Adrenal gland (tissue), 12 donors: ENCODE data around the gene MAPK7. TPM values are rescaled to one million over a fixed set of nuclear protein-coding genes. Genes with fewer than 3 reads are reported as not detected.

ENCODE experiments used
- DNase-seq, 7 donors: peaks; one replicate each; pipeline ENCODE4 v3.0.0-alpha.2; 2019 to 2020
- H3K27ac ChIP-seq, 5 donors: fragments of 200-600 bp; sonication (generic) in 4 of 5; 1 replicate in 3 of 5; 2 replicates in 2 of 5; pipeline versions ENCODE4 v1.5.1 to v1.8.0; 2016 to 2020; ENCODE audit warnings: mild to moderate bottlenecking in 1 of 5
- H3K27me3 ChIP-seq: fragments of 200-600 bp; 2 replicates; pipeline ENCODE4 v1.8.0; 2021
- H3K36me3 ChIP-seq, 2 donors: fragments of 200-600 bp; replicated peaks in 1 of 2; 1 replicate in 1 of 2; 2 replicates in 1 of 2; pipeline versions ENCODE4 v1.5.1 to v1.8.0; 2018 to 2022
- H3K4me1 ChIP-seq, 2 donors: fragments of 200-600 bp; replicated peaks in 1 of 2; 1 replicate in 1 of 2; 2 replicates in 1 of 2; pipeline versions ENCODE4 v1.5.1 to v1.8.0; 2018 to 2021
- H3K4me3 ChIP-seq, 4 donors: fragments of 200-600 bp; sonication (generic) in 3 of 4; one replicate each; pipeline ENCODE4 v1.5.1; 2016 to 2018
- H3K9me3 ChIP-seq, 3 donors: fragments of 200-600 bp; sonication (generic) in 1 of 3; replicated peaks in 1 of 3; 1 replicate in 2 of 3; 2 replicates in 1 of 3; pipeline versions ENCODE4 v1.5.1 to v1.8.0; 2016 to 2021
- POLR2A ChIP-seq, 2 donors: fragments of 450-650 bp; IDR thresholded peaks; one replicate each; pipeline ENCODE4 v1.6.1; 2017; ENCODE audit warnings: antibody characterized with exemption in 2 of 2, mild to moderate bottlenecking in 2 of 2, moderate library complexity in 1 of 2
- WGBS, 4 donors: extraction: QIAGEN DNeasy Blood & Tissue Kit in 2 of 4; methylation state at CpG; one replicate each; pipeline versions ENCODE4 v1.1.5 to v1.1.7; 2013 to 2017; 5-methylcytosine and 5-hydroxymethylcytosine counted together
- intact Hi-C, 2 donors: fragments of 100-400 bp; cut with DNase I; formaldehyde crosslinking; loops; one replicate each; pipeline versions ENCODE4 v1.14.1 to v1.15.0; 2022 to 2023
- polyA plus RNA-seq, 3 donors: library from polyadenylated mRNA; stranded (reverse); fragments of 200-250 nt in 2 of 3; fragments of 350-450 nt in 1 of 3; fragmentation: Illumina TruSeq in 1 of 3; extraction: RNeasy Lipid Tissue Mini Kit (QIAGEN cat#74804) in 1 of 3; gene quantifications; one replicate each; pipeline ENCODE4 v1.2.3, GENCODE V29; 2013 to 2014
- total RNA-seq, 9 donors: library from RNA; depleted of rRNA in 4 of 9; stranded (reverse); fragments of >200 nt in 4 of 9; fragments of 120-200 nt in 1 of 9; fragmentation: NEBNext Ultra II Directional in 1 of 9; extraction: Animal tissue kit (Norgen Biotek cat#: 25700) in 1 of 9; gene quantifications; one replicate each; pipeline versions ENCODE4 v1.1.0 to v1.2.4, GENCODE V29; 2013 to 2023
- TF ChIP-seq, protein P1 (sequence below), 6 experiments: fragments of 450-650 bp in 4 of 6; fragments of 200-600 bp in 2 of 6; sonication (generic) in 1 of 6; IDR thresholded peaks; 1 replicate in 5 of 6; 2 replicates in 1 of 6; pipeline versions ENCODE4 v1.5.1 to v1.8.0; 2016 to 2021; ENCODE audit warnings: antibody characterized with exemption in 6 of 6, mild to moderate bottlenecking in 2 of 6, moderate library complexity in 1 of 6
- donor health status: healthy with polysubstance abuse.
- donor health status: Bipolar disorder and iron deficiency.
- donor health status: DM: yes; HTN: yes; CAD: no.
- donor health status: DM: no; HTN: no; CAD: no.
- donor health status: DM: no; HTN: no; CAD: no.
- donor health status: DM: yes; HTN: yes; CAD: no.

Gene MAPK7
- total and polyA plus RNA-seq, 12 donors, result 7.6 to 223 (median 44.6) TPM

DNA sequence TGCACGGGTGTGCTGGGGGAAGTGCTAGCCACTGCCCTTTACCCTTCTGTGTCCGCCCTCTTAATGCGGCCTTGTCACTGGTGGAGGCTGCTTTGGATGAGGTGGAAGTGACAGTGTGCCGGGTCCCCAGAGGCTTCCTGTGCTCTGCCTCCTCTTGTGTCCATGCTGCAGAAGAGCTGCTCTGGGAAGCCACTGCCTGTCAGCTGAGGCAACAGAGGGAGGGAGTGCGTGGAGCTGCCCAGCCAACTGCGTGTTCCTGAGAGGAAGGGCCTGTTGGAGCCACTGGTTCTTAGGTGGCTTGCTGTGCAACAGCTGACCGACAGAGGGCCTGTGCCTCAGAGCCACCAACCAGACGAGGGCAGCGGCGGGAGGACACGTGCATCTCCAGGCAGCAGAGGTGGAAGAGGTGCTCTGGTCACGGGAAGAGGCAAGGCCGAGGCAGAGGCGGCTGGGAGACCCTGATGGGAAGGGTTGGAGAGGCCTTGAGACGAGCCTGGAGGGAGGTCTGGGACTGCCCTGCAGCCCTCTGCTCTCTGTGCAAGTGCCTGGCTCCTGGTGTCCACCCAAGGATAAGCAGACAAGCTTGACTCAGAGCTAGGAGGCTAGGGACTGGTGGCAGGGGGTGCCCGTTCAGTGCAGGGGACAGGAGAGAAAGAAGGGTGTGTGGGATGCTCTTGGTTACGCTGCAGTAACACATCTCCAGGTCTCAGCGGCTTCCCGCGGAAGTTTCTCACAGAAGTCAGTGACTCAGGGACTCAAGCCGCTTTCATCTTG, 41.2 kb upstream of the MAPK7 start:
- peaks cover 0 to 11% of the 10 kb centered on the region in 2 donors for H3K4me1 ChIP-seq
- no peaks in the 10 kb centered on the region for H3K27me3 ChIP-seq
- no peak overlapping the region for H3K4me3 ChIP-seq
- intact Hi-C loops, result no loop called here
- H3K9me3 ChIP-seq, result no peaks in the 10 kb centered on the region
- H3K27ac ChIP-seq, result peak overlapping the region in 2 of 5 donors; percentile 34 to 37
- WGBS, 4 donors, result 55 to 66% (median 60%) methylated on average over 16 to 21 of the region's 21 CpGs
- TF ChIP-seq, protein P1, sequence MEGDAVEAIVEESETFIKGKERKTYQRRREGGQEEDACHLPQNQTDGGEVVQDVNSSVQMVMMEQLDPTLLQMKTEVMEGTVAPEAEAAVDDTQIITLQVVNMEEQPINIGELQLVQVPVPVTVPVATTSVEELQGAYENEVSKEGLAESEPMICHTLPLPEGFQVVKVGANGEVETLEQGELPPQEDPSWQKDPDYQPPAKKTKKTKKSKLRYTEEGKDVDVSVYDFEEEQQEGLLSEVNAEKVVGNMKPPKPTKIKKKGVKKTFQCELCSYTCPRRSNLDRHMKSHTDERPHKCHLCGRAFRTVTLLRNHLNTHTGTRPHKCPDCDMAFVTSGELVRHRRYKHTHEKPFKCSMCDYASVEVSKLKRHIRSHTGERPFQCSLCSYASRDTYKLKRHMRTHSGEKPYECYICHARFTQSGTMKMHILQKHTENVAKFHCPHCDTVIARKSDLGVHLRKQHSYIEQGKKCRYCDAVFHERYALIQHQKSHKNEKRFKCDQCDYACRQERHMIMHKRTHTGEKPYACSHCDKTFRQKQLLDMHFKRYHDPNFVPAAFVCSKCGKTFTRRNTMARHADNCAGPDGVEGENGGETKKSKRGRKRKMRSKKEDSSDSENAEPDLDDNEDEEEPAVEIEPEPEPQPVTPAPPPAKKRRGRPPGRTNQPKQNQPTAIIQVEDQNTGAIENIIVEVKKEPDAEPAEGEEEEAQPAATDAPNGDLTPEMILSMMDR (IDR thresholded peaks at IDR 0.05), result peak; percentile 7 to 89 (median 62)
- peak in 1 of 2 donors; percentile 13 for TF ChIP-seq POLR2A (IDR thresholded peaks at IDR 0.05)
- peak in 6 of 7 donors; percentile 19 to 94 (median 79) for DNase-seq
- H3K36me3 ChIP-seq, result no peaks in the 10 kb centered on the region

DNA sequence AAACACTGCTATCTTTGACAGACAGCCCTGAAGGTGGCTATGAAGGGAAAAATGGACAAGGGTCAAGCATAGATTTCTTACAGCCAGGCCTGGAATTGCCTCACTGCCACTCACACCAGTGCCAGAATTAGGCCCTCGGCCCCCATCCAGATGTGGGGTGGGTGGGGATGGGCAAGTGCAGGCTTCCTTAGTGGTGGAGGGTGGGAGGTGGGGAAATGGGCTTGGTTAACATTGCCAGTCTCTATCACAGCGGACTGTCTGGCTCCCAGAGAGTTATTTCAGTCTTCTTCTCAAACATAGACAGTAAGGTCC, 40.6 kb upstream of the MAPK7 start:
- intact Hi-C loops, result no loop called here
- Histone ChIP-seq H3K4me1 (peaks cover 0 to 11% of the 10 kb centered on the region in 2 donors), H3K27me3 (no peaks in the 10 kb centered on the region), H3K9me3 (no peaks in the 10 kb centered on the region), H3K27ac (no peak overlapping the region), H3K36me3 (no peaks in the 10 kb centered on the region), H3K4me3 (no peak overlapping the region)
- peak in 2 of 7 donors; percentile 10 to 53 for DNase-seq
- TF ChIP-seq, protein P1 (IDR thresholded peaks at IDR 0.05), result no peak
- 50 to 93% (median 71%) methylated on average over 2 of the region's 2 CpGs for WGBS, 4 donors

DNA sequence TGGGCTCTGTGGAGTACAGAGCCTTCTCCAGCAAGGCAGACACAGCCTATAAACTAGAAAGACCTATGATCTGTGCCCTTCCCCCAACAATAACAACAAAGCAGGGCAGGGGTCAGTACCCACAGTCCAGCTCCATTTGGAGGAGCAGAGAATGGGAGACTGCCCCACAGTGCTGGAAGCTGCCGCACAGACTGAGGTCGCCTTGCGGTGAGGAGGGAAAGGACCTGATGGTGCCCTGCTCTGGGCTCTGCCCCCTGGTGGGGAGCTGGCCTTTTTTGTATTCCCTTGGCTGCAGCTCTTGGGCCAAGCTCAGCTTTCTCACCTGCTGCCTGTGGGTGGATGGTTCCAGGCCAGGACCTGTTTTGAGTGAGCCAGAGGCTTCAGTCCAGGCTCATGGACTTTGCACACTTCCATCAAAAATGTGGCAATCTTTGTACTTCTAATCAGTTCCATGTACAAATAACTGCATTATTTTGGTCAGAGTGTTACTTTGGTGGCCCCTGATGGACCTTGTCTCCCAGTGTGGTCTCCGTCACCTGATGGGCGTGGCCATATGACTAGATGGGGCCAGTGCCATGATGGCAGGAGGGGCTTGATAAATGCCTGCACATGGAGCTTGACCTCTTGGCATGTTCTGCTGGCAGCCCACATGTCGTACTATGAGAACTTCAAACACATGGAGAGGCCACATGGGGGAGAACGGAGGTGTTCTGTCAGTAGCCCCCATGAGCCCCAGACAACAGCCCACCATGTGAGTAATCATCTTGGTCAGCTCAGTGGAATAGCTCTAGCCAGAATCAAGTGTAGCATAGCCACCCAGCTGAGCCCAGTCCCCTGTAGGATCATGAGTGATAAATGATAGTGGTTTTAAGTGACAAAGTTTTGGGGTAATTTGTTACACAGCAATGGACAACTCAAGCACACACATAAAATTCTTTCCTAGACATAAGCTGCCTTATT, 40.0 kb upstream of the MAPK7 start:
- Histone ChIP-seq H3K4me3 (no peak overlapping the region), H3K36me3 (no peaks in the 10 kb centered on the region), H3K9me3 (no peaks in the 10 kb centered on the region), H3K4me1 (peaks cover 0 to 11% of the 10 kb centered on the region in 2 donors), H3K27ac (no peak overlapping the region), H3K27me3 (no peaks in the 10 kb centered on the region)
- intact Hi-C loops, result no loop called here
- DNase-seq, result peak; percentile 33 to 85 (median 61)
- TF ChIP-seq POLR2A (IDR thresholded peaks at IDR 0.05), result no peak
- TF ChIP-seq, protein P1 (IDR thresholded peaks at IDR 0.05), result peak; percentile 30 to 81 (median 57)
- 76 to 96% (median 82%) methylated on average over 4 to 7 of the region's 7 CpGs for WGBS, 4 donors

GRCh38 chr17:19339341-19339815, 38.9 kb upstream of the MAPK7 start:
- WGBS, 4 donors, result 63 to 72% (median 69%) methylated on average over 2 of the region's 2 CpGs
- intact Hi-C loops, result no loop called here
- peaks cover 0 to 19% of the 10 kb centered on the region in 2 donors for H3K4me1 ChIP-seq
- TF ChIP-seq POLR2A (IDR thresholded peaks at IDR 0.05), result no peak
- TF ChIP-seq, protein P1 (IDR thresholded peaks at IDR 0.05), result no peak
- no peaks in the 10 kb centered on the region for H3K36me3 ChIP-seq
- no peaks in the 10 kb centered on the region for H3K27me3 ChIP-seq
- DNase-seq, result peak in 3 of 7 donors; percentile 9 to 42 (median 10)
- H3K27ac ChIP-seq, result no peak overlapping the region
- H3K4me3 ChIP-seq, result no peak overlapping the region
- H3K9me3 ChIP-seq, result no peaks in the 10 kb centered on the region
